Measurements from ENCODE around the gene TTC23L.

TTC23L gene

DNA sequence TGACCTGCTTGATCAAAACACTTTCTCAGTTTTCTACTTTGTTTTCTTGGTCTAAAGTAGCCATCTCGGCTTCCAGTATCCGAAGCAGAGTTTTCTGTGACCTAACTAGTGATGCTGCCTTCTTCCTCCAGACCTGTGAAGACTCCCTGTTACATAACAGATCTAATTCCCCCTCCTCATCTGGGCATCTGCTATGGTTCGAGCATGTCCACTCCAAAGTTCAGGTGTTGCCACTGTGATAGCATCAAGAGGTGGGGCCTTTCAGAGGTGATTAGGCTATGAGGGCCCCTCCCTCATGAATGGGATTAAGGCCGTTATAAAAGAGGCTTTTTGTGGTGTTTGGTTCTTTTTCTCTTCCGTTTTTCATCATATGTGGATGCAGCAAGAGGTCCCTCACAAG lies 20.3 kb downstream of the TTC23L start:
- in situ Hi-C loops (cut with HindIII; ENCODE audit: low pct_ligation_motif_present, low pct_unique_long_range_greater_than_20kb, low sequenced_read_pairs), result no loop called here
- DNase-seq, result no peak

DNA sequence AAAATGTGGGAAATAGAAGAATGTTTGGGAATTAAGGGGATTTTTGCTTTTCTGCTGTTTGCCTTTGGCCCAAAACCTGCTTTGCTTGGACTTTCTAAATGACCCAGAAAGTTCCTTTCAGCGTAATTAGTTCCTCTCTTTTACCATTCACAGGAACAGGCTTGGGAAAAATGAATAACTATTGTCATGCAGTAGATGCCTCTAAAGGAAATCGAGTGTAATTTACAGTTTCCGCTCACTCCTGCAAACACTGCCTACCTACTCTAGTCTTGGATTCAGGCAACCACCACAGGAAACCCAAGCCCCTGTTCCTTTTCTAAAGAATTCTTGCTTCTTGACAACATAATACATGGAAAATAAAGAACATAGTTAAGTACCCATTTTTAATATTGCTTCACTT lies 25.0 kb downstream of the TTC23L start:
- in situ Hi-C loops (cut with HindIII; ENCODE audit: low pct_ligation_motif_present, low pct_unique_long_range_greater_than_20kb, low sequenced_read_pairs), result no loop called here
- DNase-seq, result no peak

DNA sequence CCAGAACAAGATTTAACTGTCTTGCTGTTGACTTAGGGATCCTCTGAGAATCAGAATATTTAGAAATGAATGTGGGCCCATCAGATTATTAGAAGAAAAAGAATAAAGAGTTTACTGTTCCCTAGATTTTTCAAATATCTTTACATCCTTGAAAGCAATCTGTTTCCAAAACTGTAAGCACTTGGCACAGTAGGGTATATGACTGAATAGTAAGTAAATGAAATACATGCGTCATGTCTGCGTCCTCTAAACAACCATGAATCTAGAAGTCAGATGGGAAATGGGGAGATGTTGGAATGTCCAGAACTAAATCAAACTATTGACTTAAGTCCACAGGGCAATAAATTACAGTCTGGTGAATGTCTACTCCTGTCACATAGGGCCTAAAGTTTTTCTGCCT lies 26.1 kb downstream of the TTC23L start:
- DNase-seq, result no peak
- in situ Hi-C loops (cut with HindIII; ENCODE audit: low pct_ligation_motif_present, low pct_unique_long_range_greater_than_20kb, low sequenced_read_pairs), result no loop called here

DNA sequence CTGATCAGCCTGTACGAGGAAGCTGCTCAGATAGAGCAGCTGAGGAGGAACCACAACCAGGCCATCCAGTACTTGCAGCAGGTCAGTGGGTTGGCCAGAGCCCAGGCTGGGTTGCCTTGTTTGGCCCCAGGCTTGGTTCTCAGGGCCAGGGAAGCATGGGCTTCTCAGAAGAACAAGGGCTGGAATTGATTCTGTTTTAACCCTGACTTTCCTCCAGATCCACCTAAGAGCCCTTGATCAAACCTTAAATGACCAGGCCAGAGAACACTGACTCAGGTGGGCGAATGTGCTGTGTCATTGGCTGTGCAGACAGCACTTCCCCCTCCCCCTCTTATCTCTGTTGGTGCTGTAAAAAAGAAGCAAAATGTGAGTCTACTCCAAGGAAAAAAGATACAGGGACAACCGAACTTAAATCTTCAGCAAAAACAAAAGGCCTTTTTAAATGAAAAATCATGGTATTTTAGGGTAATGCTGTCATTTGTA lies 28.1 kb downstream of the TTC23L start:
- in situ Hi-C loops (cut with HindIII; ENCODE audit: low pct_ligation_motif_present, low pct_unique_long_range_greater_than_20kb, low sequenced_read_pairs), result no loop called here
- no peak for DNase-seq

DNA sequence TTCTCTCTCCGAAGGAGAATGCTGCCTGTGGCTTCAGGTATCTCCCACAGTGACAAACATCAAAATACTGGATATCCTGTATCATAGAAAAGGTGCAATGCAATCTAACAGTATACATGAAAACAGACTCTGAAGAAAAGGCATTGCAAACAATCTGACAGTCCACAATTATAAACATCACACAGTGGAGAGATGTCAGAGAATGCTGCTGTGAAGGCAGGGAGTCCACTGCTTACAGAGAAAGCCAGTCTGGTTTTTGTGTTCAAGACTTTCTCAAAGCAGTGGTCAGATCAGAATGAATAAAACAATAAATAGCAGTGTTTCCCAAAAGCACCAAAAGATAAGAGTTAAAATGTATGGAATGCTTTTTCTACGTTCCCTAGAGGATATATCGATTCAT lies 28.7 kb downstream of the TTC23L start:
- no peak for DNase-seq
- in situ Hi-C loops (cut with HindIII; ENCODE audit: low pct_ligation_motif_present, low pct_unique_long_range_greater_than_20kb, low sequenced_read_pairs), result no loop called here

DNA sequence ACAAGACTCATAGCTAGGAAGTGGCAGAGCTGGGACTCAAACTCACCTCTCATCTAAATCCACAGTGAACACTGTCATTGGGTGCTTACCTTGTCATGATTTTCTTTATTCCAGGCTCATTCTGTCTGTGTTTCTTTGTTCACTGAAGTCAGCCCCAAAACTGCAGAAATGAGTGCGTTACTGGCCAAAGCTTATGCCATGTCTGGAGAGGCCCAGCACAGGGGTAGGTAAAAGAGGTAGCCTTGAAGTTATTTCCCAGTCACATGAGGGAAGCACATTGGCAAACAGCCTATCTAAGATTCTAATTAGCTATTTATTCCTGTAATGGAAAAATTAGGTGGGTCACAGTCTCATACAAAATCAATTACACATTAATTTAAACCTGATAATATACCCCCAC lies 29.8 kb downstream of the TTC23L start:
- in situ Hi-C loops (cut with HindIII; ENCODE audit: low pct_ligation_motif_present, low pct_unique_long_range_greater_than_20kb, low sequenced_read_pairs), result no loop called here
- DNase-seq, result no peak

DNA sequence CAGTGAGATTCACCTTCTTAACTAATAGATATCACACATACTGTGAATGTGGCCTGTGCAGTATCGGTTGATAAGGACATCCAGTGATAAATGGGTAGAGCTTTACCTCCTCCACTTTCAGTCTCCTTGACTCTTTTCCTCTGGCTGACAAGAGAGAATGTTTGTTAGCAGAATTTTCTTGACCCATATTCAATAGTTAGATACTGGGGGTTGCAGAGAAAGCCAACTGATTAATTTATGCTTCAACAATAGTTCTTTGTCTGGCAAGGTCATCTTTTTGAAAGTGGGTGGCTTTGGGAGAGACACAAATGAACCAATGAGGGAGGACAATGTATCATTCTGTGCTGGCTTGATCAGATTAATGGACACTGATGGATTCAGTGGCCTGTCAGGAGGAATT lies 30.3 kb downstream of the TTC23L start:
- in situ Hi-C loops (cut with HindIII; ENCODE audit: low pct_ligation_motif_present, low pct_unique_long_range_greater_than_20kb, low sequenced_read_pairs), result no loop called here
- DNase-seq, result no peak

DNA sequence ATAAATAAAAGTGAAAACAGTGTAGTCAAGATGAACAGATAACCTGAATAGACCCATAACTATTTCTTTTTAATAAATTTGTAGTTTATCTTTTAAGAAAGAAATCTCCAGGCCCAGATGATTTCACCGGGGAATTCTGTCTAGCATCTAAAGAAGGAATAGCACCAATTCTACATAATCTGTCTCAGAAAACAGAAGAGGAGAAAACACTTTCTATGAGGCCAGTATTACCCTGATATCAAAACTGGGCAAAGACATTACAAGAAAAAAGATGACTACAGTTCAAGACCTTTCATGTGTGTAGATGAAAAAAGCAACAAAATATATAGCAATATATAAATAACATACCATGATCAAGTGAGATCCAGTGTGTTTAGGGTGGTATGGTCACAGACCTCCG lies 31.4 kb downstream of the TTC23L start:
- in situ Hi-C loops (cut with HindIII; ENCODE audit: low pct_ligation_motif_present, low pct_unique_long_range_greater_than_20kb, low sequenced_read_pairs), result no loop called here
- DNase-seq, result no peak

DNA sequence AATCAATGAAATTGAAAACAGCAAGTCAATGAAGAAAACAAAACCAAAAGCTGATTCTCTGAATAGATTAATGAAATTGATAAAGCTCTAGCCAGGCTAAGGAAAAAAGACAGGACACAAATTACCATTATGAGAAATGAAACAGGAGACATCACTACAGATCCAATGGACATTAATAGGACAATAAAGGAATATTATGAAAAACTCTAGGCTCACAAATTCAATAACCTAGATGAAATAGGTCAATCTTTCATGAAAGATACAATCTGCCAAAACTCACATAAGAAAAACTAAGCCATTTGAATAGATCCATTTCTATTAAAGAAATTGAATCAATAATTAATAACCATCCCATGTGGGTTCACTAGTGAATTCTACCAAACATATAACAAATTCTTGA lies 37.3 kb downstream of the TTC23L start:
- in situ Hi-C loops (cut with HindIII; ENCODE audit: low pct_ligation_motif_present, low pct_unique_long_range_greater_than_20kb, low sequenced_read_pairs), result no loop called here
- DNase-seq, result no peak

DNA sequence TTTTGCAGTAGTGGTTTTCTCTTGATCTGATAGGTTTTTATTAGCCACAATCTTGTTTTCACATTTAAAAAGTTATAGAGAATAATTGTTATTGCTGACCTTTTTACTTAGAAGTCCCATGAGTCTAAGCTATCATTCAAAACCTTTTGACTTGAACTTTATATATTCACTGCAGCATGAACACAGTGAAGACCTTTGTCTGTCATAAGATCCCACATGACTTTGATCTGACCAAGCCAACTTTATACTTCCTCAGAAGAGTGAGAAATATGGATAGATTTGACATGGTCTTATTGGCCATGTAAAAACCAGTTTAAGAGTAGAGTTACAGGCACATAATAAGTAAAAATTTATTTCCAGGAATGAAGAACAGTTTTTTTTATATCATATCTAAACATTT lies 42.3 kb downstream of the TTC23L start:
- no peak for DNase-seq
- in situ Hi-C loops (cut with HindIII; ENCODE audit: low pct_ligation_motif_present, low pct_unique_long_range_greater_than_20kb, low sequenced_read_pairs), result no loop called here

DNA sequence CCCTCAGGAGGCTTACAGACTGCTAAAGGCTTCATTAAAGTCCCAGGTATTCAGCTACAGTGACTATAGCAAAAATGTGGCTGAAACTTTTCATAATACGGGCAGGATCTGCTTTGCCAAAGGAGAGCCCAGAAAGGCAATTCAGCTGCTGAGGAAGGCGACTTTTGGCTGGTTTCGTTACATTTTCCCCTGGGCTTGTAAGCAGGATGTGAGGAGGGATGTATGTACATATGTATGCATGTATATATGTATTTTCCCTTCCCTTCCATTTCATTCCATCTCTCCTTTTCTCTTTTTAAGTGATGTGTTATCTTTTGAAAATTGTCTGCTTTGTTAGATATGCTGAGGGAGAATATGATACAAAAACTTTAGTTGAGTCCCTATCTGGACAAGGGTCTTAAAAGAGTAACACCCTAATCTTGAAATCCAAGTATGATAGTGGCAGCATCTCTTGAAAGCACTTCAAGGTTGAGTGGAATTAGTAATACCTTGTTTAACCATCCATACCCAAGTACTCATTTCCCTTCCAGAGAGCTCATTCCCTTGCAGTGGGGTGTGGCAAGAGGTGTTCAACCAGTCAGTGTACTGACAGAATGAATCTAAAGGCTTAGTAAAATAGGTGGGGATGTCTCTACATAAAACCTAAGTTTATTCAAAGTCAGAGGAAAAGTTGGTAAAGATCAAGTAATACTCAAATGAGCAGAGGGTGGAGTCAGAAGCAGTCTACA lies 47.6 kb downstream of the TTC23L start:
- peak; percentile 42 for DNase-seq
- in situ Hi-C loops (cut with HindIII; ENCODE audit: low pct_ligation_motif_present, low pct_unique_long_range_greater_than_20kb, low sequenced_read_pairs), result no loop called here

DNA sequence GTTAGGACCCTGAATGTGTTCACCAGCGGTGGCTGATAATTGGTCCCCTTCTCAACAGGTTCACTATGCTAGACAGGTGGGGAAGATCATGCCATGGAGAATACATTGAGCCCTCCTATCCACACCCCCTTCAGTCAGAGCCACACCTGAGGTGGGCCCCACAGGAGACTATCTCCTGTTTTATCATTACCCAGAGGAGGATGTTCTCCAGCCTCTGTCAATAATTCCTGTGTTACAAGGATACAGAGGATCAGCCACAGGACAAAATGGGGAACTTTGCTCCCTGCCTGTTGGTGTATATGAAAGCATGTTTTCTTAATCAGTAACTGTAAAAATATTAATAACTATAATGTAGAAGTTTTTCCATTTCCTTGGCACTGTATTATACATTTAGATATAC lies 50.4 kb downstream of the TTC23L start:
- in situ Hi-C loops (cut with HindIII; ENCODE audit: low pct_ligation_motif_present, low pct_unique_long_range_greater_than_20kb, low sequenced_read_pairs), result no loop called here
- no peak for DNase-seq

DNA sequence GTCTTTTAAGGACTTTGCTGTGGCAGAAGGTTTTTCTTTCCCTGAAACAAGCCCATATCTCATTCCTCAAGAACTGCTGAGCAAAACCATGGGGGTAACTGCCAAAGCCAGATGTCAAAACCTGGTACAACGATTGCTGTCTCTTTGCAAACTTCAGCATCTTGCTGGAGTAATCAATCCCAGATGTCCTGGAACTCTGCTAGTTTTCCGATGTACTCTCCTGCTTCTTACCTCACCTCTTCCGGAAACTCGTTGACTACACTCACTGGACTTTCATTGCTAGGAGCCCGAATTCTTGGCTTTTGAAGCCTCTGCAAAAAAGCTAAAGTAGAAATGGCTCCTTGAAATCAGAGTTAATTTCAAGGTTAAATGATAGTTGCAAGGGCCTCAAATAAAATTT lies 53.0 kb downstream of the TTC23L start:
- no peak for DNase-seq
- in situ Hi-C loops (cut with HindIII; ENCODE audit: low pct_ligation_motif_present, low pct_unique_long_range_greater_than_20kb, low sequenced_read_pairs), result no loop called here

DNA sequence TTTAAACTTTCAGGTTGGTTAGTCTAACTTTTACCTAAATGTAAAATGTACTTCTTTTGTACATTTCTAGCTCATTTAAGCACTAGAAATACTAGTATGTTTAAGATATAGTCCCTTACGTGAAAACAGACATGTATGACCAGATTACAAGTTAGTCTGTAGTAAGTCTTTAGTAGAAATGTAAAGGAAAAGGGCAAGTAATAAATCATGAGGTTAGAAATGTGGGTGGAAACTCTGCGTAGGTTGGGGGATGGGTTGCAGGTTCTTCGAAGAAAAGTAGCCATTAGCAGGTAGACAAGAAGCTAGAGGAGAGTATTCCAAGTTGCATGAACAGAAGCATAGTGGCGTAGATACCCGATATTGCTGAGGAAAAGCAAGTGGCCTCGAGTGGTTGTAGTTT lies 53.5 kb downstream of the TTC23L start:
- in situ Hi-C loops (cut with HindIII; ENCODE audit: low pct_ligation_motif_present, low pct_unique_long_range_greater_than_20kb, low sequenced_read_pairs), result no loop called here
- no peak for DNase-seq

DNA sequence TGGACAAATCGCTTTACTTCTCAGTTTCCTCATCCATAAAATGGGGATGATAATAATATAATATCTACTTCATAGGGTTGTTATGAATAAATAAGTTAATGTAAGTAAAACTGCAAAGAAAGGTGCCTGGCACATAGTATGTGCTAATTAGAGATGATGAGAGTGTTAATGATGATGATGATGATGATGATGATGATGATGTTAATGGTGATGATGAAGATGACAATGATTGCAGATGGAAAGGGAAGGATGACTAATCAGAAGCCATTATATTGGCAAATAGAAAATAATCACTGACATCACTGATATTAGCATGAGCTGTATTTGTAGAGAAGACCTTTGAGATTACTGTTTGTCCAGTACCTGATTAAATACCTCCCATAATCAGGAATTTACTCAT lies 55.8 kb downstream of the TTC23L start:
- in situ Hi-C loops (cut with HindIII; ENCODE audit: low pct_ligation_motif_present, low pct_unique_long_range_greater_than_20kb, low sequenced_read_pairs), result no loop called here
- DNase-seq, result no peak

DNA sequence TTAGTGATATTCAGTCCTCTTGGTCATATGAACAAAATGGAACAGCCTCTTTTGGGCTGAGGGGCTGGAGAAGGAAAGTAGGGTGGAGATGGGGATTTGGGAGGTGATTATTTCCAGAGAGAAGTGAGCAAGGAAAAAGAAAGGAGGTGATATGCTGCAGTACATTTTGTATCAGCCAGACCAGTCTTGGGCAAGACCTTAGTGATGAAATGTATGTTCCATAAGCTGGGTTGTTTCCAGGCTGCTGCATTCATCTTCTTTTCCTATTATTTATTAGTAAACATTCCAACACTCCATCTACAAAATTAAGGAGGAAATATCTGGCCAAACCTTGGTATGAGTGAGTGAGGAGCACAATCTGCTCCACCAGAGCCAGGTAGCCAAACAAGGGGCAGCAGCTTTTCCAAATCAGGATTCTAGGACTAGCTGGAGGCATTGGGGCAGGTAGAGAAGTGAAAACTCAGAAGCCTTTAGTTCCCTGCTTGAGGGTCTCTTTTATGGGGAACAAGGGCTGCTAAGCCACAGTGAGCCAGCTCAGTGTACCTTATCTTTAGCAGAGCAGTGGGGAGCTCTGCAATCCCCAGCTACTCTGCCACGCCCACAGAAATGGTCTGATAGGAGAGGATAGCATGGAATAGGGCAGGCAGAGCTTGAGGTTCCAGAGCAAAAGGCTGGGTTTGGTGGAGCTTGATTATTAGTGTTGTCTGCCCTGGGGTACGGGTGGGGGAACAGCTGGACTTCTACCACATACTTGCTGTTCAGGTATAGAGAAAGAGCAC lies 56.9 kb downstream of the TTC23L start:
- DNase-seq, result no peak
- in situ Hi-C loops (cut with HindIII; ENCODE audit: low pct_ligation_motif_present, low pct_unique_long_range_greater_than_20kb, low sequenced_read_pairs), result no loop called here

DNA sequence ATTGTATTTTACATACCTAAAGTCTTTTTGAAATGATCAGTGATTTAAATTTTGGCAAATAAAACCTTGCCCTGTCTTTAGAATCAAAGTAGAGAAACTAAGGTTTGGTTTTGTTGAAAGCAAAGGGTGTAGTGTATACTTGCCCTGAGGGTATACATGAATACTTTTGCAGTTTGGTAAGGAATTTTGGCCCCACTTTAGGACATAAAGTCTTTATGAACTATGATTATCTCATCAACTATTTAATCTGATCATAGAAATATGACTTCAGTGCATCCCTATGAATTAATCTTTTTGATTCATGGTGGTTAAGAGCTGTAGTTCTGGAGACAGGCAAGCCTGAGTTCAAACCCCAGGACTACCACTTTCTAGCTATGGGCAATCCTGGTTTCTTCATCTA lies 58.7 kb downstream of the TTC23L start:
- DNase-seq, result no peak
- in situ Hi-C loops (cut with HindIII; ENCODE audit: low pct_ligation_motif_present, low pct_unique_long_range_greater_than_20kb, low sequenced_read_pairs), result no loop called here

DNA sequence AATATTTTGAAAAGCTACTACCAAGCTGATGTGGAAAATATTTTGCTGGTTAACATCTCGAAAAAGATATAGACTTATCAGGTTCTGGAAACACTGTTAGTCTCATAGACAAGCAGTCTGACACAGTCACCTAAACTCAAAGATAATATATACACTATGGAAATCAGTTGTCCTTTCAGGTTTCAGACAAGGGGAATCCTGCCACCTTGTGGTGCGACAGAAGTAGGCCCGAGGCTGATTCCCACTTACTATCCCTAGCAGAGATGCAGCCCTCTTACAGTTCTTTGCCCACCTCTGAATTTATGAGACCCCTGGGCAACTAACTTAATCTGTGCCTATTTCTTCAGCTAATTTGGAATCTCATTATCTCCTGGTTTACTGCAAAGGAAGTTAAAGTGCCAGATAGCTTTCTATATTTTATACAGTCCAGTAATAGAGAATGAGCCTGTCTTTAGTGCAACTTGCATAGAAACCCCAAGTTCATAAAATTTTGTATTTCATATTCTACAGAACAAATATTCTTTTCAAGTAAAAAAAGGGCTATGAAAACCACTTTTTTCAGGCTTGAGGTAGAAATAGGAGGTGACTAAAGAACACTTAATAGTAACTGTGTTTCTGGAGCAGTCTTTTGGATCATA lies 59.4 kb downstream of the TTC23L start:
- in situ Hi-C loops (cut with HindIII; ENCODE audit: low pct_ligation_motif_present, low pct_unique_long_range_greater_than_20kb, low sequenced_read_pairs), result no loop called here
- peak; percentile 60 for DNase-seq

DNA sequence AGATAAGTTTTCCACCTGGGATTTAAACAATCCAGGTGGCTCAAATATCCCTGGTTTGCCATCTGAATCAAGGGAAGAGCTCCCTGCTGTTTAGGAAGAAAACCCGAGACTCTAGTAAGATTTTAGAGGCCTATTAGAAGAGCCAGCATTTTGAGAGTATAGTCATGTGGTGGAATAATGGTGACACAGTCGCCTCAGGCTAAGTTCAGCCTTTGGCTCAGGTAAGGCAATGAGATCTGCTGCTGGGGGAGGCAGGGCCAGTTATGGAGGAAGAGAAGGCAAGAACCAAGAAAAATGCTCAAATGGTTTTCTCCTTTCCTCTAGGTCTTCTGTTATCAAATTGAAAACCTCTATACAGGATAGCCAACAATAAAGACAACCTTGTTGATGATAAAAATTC lies 60.1 kb downstream of the TTC23L start:
- in situ Hi-C loops (cut with HindIII; ENCODE audit: low pct_ligation_motif_present, low pct_unique_long_range_greater_than_20kb, low sequenced_read_pairs), result no loop called here
- DNase-seq, result no peak

DNA sequence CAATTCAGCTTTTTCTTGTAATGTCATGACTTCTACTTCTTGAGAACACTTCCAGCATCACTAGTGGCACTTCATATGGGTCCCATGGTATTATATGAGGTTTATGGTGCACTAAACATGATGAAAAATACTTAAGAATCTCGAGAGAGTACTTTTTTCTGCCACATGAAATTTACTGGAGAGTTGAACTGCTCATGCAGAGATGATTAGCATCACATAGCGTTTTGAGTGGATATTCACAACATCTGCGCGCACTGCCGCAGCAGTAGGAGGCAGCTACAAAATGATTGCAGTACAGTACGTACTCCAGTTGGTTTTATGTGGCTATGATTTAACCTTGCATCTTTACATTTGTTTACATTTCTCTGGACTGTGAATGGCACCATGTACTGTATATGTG lies 61.7 kb downstream of the TTC23L start:
- no peak for DNase-seq
- in situ Hi-C loops (cut with HindIII; ENCODE audit: low pct_ligation_motif_present, low pct_unique_long_range_greater_than_20kb, low sequenced_read_pairs), result no loop called here
